HepG2 (cell line): ENCODE data around the gene DDRGK1. TPM values are rescaled to one million over a fixed set of nuclear protein-coding genes. Genes with fewer than 3 reads are reported as not detected.

ENCODE experiments used
- ARHGAP35 ChIP-seq: sonication (generic); formaldehyde crosslinking; IDR thresholded peaks from 2 replicates; pipeline ENCODE4 v1.9.0; 2022; ENCODE audit warnings: mild to moderate bottlenecking, inconsistent platforms, moderate library complexity, missing genetic modification reagents, borderline replicate concordance
- BHLHE40 ChIP-seq: IDR thresholded peaks from 2 replicates; pipeline ENCODE4 v1.6.1; 2011; ENCODE audit warnings: low read length, improper control_type of control experiment
- ELF4 ChIP-seq: sonication (generic); formaldehyde crosslinking; IDR thresholded peaks from 2 replicates; pipeline ENCODE4 v1.5.0; 2020; ENCODE audit warnings: missing genetic modification reagents, mild to moderate bottlenecking, moderate library complexity, borderline replicate concordance
- KDM2A ChIP-seq: sonication (generic); formaldehyde crosslinking; IDR thresholded peaks from 2 replicates; pipeline ENCODE4 v1.4.0; 2020; ENCODE audit warnings: low read depth, missing genetic modification reagents, borderline replicate concordance
- MBD4 ChIP-seq: IDR thresholded peaks from 2 replicates; pipeline ENCODE4 v1.6.1; 2012; ENCODE audit warnings: low read length, inconsistent platforms, borderline replicate concordance
- NCOR1 ChIP-seq: fragments of 200-600 bp; sonication (generic); IDR thresholded peaks from 2 replicates; pipeline ENCODE4 v1.7.0; 2017; ENCODE audit warnings: antibody characterized with exemption, low read length, borderline replicate concordance
- NFIB ChIP-seq: sonication (generic); formaldehyde crosslinking; IDR thresholded peaks from 2 replicates; pipeline ENCODE4 v1.9.0; 2021; ENCODE audit warnings: missing genetic modification reagents, mild to moderate bottlenecking, borderline replicate concordance
- NFKBIZ ChIP-seq: IDR thresholded peaks from 2 replicates; pipeline ENCODE4 v1.6.1; 2018; ENCODE audit warnings: missing genetic modification reagents, missing compliant biosample characterization
- NR2F2 ChIP-seq: IDR thresholded peaks from 2 replicates; pipeline ENCODE4 v1.6.1; 2012; ENCODE audit warnings: low read depth, inconsistent platforms, borderline replicate concordance
- PATZ1 ChIP-seq: sonication (generic); formaldehyde crosslinking; IDR thresholded peaks from 2 replicates; pipeline ENCODE4 v1.4.0; 2020; ENCODE audit warnings: missing genetic modification reagents
- POLR2A ChIP-seq, 2 experiments: IDR thresholded peaks; 2 replicates each; pipeline ENCODE4 v1.6.1; 2011; ENCODE audit warnings: low read depth in 2 of 2, low read length in 2 of 2, mild to moderate bottlenecking in 1 of 2, moderate library complexity in 1 of 2; ENCODE audit not compliant: insufficient read depth in 1 of 2
- SP1 ChIP-seq, 2 experiments: fragments of 450-650 bp in 1 of 2; sonication (generic) in 1 of 2; formaldehyde crosslinking in 1 of 2; IDR thresholded peaks; 2 replicates each; pipeline versions ENCODE4 v1.4.0 to v1.6.1; 2016 to 2020; ENCODE audit warnings: missing genetic modification reagents in 1 of 2
- ZBTB8A ChIP-seq: sonication (generic); formaldehyde crosslinking; IDR thresholded peaks from 2 replicates; pipeline ENCODE4 v1.4.0; 2020; ENCODE audit warnings: mild to moderate bottlenecking, low read depth, missing genetic modification reagents, borderline replicate concordance
- ZKSCAN1 ChIP-seq: fragments of 150-350 bp; IDR thresholded peaks from 2 replicates; pipeline ENCODE4 v1.6.1; 2014; ENCODE audit warnings: low read length
- ZNF383 ChIP-seq: sonication (generic); formaldehyde crosslinking; IDR thresholded peaks from 2 replicates; pipeline ENCODE4 v1.4.0; 2020; ENCODE audit warnings: missing genetic modification reagents, mild to moderate bottlenecking, borderline replicate concordance
- ZNF597 ChIP-seq: sonication (generic); formaldehyde crosslinking; IDR thresholded peaks from 2 replicates; pipeline ENCODE4 v1.5.0; 2020; ENCODE audit warnings: missing genetic modification reagents
- ZNF788 ChIP-seq: sonication (generic); formaldehyde crosslinking; IDR thresholded peaks from 2 replicates; pipeline ENCODE4 v1.5.0; 2020; ENCODE audit warnings: mild to moderate bottlenecking, missing genetic modification reagents, borderline replicate concordance
- ZNF790 ChIP-seq: sonication (generic); formaldehyde crosslinking; IDR thresholded peaks from 2 replicates; pipeline ENCODE4 v1.8.0; 2022; ENCODE audit warnings: missing genetic modification reagents, mild to moderate bottlenecking, borderline replicate concordance
- ZNF792 ChIP-seq: IDR thresholded peaks from 2 replicates; pipeline ENCODE4 v1.6.1; 2016
- polyA plus RNA-seq, 8 experiments: library from polyadenylated mRNA; depleted of rRNA in 3 of 8; stranded (reverse) in 7 of 8; unstranded in 1 of 8; fragments of >200 nt; fragmentation: Illumina TruSeq in 4 of 8; extraction: Trizol in 4 of 8; gene quantifications; 2 replicates each; pipeline versions ENCODE4 v1.2.1 to v1.2.3, GENCODE V29; 2011 to 2016; ENCODE audit warnings: low read depth in 4 of 8, missing spikeins in 1 of 8, mixed read lengths in 1 of 8; ENCODE audit not compliant: insufficient read depth in 1 of 8
- total RNA-seq, 5 experiments: library from RNA; depleted of rRNA; stranded (reverse); fragments of >200 nt; fragmentation: Illumina TruSeq; extraction: Trizol; gene quantifications; 2 replicates each; pipeline ENCODE4 v1.2.3, GENCODE V29; 2016; ENCODE audit warnings: low read depth in 1 of 5
- TF ChIP-seq, protein P1 (sequence below): sonication (generic); formaldehyde crosslinking; conservative IDR thresholded peaks from 2 replicates; pipeline ENCODE4 v1.4.0; 2020; ENCODE audit warnings: missing genetic modification reagents
- TF ChIP-seq, protein P2 (sequence below): sonication (generic); formaldehyde crosslinking; IDR thresholded peaks from 2 replicates; pipeline ENCODE4 v1.5.1; 2020; ENCODE audit warnings: missing genetic modification reagents, mild to moderate bottlenecking, borderline replicate concordance
- TF ChIP-seq, protein P3 (sequence below): sonication (generic); formaldehyde crosslinking; IDR thresholded peaks from 2 replicates; pipeline ENCODE4 v1.5.0; 2020; ENCODE audit warnings: missing genetic modification reagents

Gene DDRGK1
- total and polyA plus RNA-seq, 2 of the 13 experiments (the other 11 are each of a cell fraction or from before 2014, with no cell fraction given) = 96.7 to 149 TPM

DNA sequence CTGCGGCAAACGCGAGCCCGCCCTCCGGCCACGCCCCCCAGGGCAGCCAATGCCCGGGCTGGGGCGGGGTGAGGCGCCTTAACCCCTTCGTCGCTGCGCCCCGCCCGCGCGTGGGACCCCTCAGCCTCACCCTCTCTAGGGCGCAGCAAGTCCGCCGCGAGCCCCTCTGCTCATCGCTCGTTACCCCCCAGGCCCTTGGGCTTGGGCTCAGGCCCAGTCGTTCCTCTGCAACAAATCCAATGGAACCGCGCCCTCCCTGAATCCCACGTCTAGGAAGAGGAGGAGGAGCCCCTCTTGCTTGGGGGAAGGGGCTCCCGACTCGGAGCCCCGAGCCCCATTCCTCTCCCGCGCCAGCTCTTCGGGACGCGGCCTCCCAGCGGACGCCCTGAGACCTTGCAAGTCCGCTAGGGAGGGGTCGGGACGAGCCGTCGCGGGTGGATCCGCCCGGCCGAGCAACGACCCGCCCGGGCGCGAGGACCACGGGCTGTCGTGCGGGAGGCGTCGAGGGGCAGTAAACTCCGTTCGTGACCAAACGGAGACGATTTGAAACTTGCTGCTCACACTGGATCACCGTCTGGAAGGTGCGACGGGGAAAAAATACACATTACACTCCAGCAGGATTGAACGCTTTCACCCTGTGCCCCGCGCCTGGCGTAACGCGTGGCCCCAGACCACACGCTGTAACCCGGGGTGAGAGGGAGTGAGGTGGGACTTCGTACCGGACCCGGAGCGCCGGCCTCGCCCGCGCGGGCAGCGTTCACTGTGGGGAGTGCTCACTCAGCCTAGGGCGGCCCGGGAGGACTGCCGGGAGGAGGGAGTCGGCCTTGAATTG is 30.7 kb downstream of the DDRGK1 start (continued):
- TF ChIP-seq MBD4 = no peak
- TF ChIP-seq NCOR1 = peak; percentile 75; the same call in 1 of the 2 replicates
- TF ChIP-seq, protein P1, sequence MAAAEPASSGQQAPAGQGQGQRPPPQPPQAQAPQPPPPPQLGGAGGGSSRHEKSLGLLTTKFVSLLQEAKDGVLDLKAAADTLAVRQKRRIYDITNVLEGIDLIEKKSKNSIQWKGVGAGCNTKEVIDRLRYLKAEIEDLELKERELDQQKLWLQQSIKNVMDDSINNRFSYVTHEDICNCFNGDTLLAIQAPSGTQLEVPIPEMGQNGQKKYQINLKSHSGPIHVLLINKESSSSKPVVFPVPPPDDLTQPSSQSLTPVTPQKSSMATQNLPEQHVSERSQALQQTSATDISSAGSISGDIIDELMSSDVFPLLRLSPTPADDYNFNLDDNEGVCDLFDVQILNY (CRISPR knock-in tag) = peak; percentile 85; the same call in 1 of the 2 replicates
- TF ChIP-seq NFIB (CRISPR knock-in tag) = no peak
- peak; percentile 39; the same call in 1 of the 2 replicates for TF ChIP-seq ZBTB8A (CRISPR knock-in tag)
- TF ChIP-seq, protein P2, sequence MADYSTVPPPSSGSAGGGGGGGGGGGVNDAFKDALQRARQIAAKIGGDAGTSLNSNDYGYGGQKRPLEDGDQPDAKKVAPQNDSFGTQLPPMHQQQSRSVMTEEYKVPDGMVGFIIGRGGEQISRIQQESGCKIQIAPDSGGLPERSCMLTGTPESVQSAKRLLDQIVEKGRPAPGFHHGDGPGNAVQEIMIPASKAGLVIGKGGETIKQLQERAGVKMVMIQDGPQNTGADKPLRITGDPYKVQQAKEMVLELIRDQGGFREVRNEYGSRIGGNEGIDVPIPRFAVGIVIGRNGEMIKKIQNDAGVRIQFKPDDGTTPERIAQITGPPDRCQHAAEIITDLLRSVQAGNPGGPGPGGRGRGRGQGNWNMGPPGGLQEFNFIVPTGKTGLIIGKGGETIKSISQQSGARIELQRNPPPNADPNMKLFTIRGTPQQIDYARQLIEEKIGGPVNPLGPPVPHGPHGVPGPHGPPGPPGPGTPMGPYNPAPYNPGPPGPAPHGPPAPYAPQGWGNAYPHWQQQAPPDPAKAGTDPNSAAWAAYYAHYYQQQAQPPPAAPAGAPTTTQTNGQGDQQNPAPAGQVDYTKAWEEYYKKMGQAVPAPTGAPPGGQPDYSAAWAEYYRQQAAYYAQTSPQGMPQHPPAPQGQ = peak; percentile 75; the same call in 1 of the 2 replicates
- no peak; the same call in 1 of the 2 replicates for TF ChIP-seq ZKSCAN1
- no peak for TF ChIP-seq ELF4 (CRISPR knock-in tag)
- TF ChIP-seq KDM2A (CRISPR knock-in tag) = peak; percentile 97
- TF ChIP-seq SP1 (IDR thresholded peaks at IDR 0.05) = no peak
- TF ChIP-seq SP1 (CRISPR knock-in tag; IDR thresholded peaks at IDR 0.05) = peak; percentile 95
- peak; percentile 17; the same call in 1 of the 2 replicates for TF ChIP-seq ARHGAP35 (CRISPR knock-in tag)
- peak; percentile 76 for TF ChIP-seq NFKBIZ (CRISPR knock-in tag)
- TF ChIP-seq, protein P3, sequence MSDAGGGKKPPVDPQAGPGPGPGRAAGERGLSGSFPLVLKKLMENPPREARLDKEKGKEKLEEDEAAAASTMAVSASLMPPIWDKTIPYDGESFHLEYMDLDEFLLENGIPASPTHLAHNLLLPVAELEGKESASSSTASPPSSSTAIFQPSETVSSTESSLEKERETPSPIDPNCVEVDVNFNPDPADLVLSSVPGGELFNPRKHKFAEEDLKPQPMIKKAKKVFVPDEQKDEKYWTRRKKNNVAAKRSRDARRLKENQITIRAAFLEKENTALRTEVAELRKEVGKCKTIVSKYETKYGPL (CRISPR knock-in tag) = no peak
- TF ChIP-seq ZNF788 (CRISPR knock-in tag) = peak; percentile 97
- peak; percentile 88 for TF ChIP-seq ZNF792 (CRISPR knock-in tag)
- TF ChIP-seq POLR2A (IDR thresholded peaks at IDR 0.05; ENCODE audit: insufficient read depth in 1 of 2, low read depth in 2 of 2, low read length in 2 of 2) = peak; percentile 81 to 82
- peak; percentile 66 for TF ChIP-seq PATZ1 (CRISPR knock-in tag)
- TF ChIP-seq ZNF790 (CRISPR knock-in tag) = peak; percentile 97
- no peak for TF ChIP-seq BHLHE40
- no peak for TF ChIP-seq ZNF383
- TF ChIP-seq NR2F2 = peak; percentile 42; the same call in 1 of the 2 replicates
- TF ChIP-seq ZNF597 (CRISPR knock-in tag) = peak; percentile 62; the same call in 1 of the 2 replicates
